RKO (cell line): ENCODE results near the gene SMAP1.
A peak's percentile ranks its signal among the peaks of the same experiment; 100 is the strongest.

ENCODE experiments used
- DNase-seq: peaks from one replicate; pipeline ENCODE4 v3.0.0-alpha.2; 2016; ENCODE audit warnings: low spot score

SMAP1 gene

DNA sequence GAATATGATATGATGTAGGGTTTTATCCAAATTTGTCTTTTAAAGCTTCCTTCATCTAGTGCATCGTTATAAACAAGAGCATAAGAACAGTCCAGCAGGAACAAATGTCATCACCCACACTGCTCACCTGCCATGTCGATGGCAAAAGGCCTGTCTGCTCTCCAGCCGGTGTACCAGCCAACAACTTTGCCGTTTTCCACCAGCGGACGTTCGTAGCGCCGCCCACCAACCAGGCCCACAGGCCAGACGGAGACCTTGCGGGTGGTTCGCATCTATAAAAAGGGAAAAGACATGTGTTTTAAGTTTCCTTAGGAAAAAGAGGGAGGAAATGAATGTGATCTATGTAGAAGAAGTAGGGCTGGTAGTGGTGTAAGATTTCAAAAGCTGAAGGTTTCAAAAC lies 226.3 kb downstream of the SMAP1 start:
- DNase-seq = no peak

DNA sequence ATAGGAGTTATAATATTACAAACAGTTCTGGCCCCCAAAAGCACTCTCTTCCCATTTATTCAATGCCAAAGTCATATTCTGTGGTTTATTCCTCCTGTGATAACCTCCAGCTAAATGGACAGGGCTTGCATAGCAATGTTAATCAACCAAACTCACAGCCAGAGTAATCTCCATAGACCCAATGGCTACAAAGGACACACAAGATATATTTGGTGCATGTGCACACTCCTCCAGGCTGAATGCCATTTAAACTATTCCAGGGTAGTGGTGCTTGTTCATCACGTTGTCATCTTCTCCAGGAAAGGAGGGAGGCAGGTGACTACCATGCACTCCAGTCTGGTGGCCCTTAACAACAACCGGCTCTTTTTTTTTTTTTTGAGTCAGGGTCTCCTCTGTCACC lies 232.4 kb downstream of the SMAP1 start:
- DNase-seq = no peak

DNA sequence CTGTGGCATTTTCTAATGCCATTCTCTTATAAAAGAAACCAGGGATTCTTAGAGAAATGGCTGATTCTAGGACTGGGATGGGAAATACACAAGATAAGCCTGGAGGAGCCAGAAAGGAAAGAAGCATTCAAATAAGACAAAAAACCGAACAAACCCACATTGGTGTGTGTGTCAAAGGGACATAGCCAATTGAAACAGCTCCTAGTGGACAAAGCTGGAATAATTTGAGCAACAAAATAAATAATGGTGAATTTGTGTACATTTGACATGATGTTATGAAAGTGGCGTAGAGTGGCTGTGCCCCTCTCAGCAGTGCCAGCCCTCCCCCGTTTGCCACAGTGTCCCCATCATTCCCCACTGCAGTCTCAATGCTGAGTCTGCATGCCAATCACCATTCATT lies 233.6 kb downstream of the SMAP1 start:
- DNase-seq = peak; percentile 14

DNA sequence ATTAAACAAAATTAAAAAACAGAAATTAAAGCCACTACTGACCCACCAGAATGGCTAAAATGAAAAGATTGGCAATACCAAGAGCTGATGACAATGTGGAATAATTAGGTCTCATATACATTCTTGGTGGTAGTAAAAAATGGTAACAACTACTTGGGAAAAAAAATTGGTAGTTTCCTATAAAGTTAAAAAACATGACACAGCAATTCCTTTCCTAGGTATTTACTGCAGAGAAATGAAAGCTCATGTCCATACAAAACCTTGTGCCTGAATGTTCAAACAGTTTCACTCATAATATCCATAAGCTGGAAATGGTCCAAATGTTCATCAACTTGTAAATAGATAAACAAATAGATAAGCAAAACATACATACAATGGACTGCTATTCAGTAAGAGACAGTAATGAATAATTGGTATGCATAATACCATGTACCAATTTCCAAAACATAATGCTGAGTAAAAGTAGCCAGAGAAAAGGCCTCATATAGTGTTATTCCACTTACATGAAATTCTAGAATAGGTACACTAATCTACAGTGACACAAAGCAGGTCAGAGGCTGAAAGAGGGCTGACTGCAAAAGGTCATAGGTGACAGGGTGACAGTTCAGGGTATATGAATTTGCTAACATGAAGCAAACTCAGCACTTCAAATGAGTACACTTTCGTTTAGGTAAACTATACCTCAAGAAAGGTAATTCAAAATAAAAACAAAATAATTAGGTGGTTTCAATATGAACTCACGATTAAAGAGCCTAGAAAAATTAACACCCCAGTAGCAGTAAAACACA lies 236.2 kb downstream of the SMAP1 start:
- DNase-seq = no peak

DNA sequence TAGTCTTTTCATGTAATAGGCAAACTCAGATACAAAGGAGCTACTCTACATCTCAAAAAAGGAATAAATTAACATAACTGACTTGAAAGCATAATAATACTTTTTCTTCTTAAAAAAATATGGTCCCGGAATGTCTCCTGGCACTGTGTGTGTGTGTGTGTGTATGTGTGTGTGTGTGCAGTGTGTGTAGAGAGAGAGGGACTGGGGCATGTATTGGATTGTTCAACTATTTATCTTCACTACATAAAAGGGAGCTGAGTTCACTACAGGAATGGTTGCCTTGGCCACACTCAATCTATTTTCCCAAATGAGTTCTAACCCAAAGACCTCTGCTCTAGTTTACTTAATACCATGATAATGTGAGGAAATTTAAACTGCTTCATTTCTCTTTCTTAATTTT lies 238.1 kb downstream of the SMAP1 start:
- DNase-seq = no peak
